Measurements from ENCODE around the gene ZYX.
A peak's percentile ranks its signal among the peaks of the same experiment; 100 is the strongest.

The ZYX gene, protein sequence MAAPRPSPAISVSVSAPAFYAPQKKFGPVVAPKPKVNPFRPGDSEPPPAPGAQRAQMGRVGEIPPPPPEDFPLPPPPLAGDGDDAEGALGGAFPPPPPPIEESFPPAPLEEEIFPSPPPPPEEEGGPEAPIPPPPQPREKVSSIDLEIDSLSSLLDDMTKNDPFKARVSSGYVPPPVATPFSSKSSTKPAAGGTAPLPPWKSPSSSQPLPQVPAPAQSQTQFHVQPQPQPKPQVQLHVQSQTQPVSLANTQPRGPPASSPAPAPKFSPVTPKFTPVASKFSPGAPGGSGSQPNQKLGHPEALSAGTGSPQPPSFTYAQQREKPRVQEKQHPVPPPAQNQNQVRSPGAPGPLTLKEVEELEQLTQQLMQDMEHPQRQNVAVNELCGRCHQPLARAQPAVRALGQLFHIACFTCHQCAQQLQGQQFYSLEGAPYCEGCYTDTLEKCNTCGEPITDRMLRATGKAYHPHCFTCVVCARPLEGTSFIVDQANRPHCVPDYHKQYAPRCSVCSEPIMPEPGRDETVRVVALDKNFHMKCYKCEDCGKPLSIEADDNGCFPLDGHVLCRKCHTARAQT

DNA sequence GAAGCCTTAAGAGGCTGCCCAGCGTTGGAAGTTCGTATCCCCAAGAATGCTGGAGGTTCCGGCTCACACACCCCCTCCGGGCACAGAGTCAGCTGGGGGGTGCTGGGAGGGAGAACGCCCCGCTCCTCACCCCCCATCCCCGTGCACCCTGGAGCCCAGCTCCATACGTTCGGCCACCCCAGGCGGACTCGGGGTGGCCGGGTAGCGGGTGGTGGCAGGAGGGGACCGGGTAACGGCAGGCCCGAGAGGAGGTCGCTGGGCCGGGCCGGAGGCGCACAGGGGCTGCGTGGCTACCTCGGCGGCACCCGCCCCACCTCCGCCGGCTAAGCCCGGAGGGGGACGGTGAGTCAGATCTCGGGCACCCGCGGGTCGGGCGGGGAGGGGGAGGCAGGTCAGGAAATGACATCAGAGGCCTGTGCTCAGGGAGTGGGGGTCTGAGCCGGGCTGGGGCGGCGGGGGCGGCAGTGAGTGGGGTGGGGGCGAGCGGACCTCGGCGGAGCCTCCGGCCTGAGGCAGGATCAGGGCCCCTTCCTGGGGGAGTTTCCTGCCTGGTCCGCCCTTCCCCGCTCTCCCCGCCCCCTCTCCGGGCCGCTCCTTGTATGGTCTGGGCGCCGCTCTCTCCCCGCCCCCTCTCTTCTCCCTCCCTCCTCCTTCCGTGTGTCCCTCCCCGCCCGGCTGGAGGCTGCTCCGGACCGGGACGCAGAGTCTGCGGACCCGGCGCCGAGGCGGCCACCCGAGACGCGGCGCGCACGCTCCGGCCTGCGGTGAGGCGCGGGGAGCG lies at the start of gene ZYX:
Gene ZYX (plus strand): TSS at position 700 of the 781 bp plus-strand sequence. CDS start 227 bp downstream, outside the sequence.
- DNase-seq: peak; percentile 57

DNA sequence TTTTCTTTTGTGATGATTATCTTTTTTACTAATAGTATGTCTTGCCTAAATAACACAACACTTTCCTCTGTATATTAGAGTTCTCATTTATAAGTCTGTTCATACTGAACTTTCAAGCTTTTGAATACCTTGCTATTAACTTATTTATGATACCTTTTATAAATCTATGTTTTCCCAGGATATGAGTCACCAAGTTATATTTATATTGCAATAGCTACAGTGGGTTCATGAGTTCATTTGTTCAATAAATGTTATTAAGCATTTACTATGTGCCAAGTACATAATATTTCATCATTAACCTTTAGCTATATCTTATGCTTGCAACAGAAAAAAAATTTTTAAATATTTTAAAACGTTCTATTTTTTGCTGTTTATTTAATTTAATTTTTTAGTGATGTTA lies 46.9 kb upstream of the ZYX start:
- no peak for DNase-seq

DNA sequence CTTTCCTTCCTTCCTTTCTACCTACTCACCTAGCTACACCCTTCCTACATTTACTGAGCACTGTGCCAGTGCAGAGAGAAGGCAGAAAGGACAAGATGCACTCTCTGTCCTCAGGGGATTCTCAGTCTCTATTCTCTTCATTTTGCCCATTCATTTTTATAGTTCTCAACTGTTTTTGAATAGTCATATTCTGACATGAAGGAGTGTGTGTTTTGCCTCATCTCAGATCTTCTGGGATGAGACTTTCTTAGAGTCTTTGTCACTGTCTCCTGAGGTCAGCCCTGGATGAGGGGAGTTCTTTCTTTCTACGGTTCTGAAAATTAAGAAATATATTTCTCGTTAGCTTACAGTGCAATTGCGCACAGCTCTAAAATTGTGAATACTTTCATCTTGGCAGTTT lies 43.9 kb upstream of the ZYX start:
- no peak for DNase-seq

DNA sequence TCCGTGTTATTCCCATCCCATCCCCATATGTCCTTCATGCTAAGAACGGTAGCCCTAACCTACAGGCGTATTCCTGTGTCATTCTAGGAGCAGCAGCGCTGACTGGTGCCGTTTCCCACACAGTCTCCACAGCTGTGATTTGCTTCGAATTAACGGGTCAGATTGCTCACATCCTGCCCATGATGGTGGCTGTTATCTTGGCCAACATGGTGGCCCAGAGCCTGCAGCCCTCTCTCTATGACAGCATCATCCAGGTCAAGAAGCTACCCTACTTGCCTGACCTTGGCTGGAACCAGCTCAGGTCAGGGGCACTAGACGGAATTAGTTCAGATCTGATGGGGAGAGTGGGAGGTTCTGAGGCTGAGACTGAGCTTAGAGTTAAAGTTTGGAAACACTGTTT lies 39.3 kb upstream of the ZYX start:
- no peak for DNase-seq

DNA sequence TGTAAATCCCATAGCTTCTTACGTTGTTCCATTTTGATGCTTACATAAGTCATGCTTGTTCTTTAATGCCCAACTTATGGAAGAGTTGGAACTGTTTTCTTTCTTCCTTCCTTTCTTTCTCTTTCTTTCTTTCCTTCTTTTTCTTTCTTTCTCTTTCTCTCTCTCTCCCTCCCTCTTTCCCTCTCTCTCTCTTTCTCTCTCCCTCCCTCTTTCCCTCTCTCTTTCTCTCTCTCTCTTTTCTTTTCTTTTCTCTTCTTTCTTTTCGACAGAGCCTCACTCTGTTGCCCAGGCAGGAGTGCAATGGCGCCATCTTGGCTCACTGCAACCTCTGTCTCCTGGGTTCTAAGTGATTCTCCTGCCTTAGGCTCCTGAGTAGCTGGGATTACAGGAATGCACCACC lies 37.5 kb upstream of the ZYX start:
- no peak for DNase-seq

DNA sequence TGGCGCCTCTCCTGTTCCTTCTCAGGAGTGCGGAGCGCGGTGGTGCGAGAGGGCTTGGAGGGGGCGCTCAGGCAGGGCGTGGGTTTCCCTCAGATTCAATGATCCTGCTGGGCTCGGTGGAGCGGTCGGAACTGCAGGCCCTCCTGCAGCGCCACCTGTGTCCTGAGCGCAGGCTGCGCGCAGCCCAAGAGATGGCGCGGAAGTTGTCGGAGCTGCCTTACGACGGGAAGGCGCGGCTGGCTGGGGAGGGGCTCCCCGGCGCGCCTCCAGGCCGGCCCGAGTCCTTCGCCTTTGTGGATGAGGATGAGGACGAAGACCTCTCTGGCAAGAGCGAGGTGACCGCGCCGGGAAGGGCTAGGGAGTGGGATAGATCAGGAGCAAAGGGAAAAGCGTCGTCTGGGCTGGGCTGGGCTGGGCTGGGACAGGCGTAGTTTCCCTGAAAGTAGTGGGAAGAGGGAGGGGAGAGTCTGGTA lies 35.7 kb upstream of the ZYX start:
- DNase-seq: peak; percentile 16

DNA sequence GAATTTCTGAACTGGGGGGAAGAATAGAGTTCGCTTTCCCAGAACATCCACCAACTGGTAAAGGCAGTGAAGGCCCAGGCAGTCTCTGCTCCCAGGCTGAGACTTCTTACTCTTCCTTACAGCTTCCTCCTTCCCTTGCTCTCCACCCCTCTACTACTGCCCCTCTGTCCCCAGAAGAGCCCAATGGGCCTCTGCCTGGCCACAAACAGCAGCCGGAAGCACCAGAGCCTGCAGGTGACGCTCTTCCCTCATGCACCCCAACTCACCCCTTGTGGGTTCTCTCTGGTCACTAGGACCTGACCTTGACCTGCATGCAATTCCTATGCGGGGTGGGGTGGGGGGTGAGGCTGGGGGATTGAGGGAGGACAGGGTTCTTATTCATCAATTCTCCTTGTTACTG lies 35.1 kb upstream of the ZYX start:
- DNase-seq: no peak

DNA sequence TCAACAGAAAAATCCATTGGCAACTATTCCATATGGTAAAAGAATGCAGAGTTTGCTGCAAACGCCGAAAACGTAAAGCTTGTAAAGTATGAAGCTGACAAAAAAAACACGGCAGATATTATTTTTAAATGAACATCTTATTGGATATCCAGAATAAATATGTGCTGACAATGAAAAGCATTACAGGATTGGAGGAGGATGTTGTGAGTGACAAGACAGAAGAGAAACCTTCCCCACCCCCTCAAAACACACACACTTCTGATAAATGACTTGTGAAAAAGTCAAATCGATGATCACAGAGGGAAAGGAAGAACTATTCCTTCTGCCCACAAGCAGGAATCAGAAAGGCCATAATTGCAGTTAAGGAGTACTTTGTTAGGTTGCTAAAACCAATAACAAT lies 33.2 kb upstream of the ZYX start:
- DNase-seq: no peak

DNA sequence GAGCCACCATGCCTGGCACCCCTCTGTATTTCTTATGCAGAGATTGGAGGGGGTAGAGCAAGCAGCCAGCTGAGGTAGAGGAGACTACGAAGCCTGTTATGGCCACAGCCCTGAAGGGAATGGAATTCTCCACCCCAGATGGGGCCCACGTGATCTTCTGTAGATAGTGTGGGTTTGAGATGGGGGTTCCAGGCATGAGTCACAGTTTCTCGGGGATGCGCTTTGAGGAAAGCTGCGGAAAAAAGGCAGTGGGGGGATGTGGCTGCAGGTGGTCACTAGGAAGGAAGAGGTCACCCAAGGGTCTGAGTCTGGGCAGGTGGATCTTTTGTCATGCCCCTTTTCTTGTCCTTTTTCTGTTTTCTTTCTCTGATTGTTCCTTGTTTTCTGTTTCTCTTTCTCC lies 30.1 kb upstream of the ZYX start:
- no peak for DNase-seq

DNA sequence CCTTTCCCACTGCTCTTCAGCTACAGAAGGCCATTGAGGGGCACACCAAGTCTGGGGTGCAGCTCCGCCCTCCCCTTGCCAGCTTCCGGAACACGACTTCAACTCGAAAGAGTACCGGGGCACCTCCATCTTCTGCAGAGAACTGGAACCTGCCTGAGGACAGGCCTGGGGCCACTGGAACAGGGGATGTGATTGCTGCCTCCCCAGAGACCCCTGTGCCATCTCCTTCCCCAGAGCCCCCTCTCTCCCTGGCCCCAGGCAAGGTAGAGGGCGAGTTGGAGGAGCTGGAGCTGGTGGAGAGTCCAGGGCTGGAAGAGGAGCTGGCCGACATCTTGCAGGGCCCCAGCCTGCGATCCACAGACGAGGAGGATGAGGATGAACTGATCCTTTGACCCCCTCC lies 29.6 kb upstream of the ZYX start:
- DNase-seq: no peak

DNA sequence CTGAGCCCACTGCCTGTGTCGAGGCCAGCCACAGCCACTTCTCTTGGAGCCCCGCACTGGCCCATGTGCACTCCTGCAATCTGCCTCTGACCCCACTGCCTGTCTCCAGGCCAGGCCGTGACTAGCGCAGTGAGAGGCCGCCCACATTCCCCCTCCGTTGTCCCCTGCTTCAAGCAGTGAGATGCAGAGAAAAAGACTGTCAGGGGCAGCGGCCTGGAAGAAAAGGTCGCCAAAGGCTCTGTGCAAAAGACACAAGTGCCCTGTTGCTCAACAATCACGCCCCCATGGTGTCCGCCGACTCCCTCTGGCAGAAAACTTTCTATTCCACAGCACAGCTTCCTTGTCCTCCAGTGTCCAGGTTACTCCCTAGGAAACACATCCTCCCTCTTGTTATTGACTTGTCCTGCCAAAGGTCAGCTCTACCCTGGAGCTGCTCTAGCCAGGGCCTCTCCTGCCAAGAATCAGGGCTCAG lies 28.6 kb upstream of the ZYX start:
- no peak for DNase-seq

DNA sequence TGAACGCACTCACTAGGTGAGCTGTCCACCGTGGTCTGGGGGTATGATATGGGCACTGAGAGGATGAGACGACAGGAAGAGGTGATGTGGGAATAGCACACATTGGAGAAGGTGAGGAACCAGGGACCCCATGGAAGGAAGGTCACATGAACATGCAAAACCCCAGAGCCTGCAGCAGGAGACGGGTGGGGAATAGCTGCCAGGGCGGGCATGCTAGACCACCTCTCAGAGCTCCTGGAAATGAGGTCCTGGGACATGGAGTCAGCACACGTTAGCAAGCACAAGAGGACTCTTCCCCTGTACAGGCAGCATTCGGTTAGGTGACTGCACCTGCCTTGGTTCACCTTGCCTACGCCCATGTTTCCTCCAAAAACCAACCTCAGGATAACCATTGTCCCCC lies 26.8 kb upstream of the ZYX start:
- DNase-seq: no peak

DNA sequence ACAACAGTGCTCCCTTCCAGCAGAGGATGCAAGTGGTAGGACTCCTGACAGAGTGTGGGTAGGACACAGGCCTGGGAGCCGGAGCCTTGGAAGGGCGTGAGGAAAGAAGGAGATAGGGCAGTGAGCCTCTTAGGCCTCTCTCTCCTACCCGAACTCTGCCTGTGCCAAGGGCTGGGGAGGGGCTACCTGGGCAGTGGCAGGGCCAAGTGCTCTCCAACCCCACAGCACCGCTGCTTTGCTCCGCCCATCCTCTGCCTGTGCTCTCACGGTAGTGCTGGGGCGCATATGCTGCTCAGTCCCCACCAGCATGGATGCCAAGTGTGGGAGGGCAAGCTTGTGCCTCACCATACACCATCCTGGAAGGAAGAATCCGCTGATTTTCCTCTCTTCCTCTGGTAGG lies 26.2 kb upstream of the ZYX start:
- no peak for DNase-seq

DNA sequence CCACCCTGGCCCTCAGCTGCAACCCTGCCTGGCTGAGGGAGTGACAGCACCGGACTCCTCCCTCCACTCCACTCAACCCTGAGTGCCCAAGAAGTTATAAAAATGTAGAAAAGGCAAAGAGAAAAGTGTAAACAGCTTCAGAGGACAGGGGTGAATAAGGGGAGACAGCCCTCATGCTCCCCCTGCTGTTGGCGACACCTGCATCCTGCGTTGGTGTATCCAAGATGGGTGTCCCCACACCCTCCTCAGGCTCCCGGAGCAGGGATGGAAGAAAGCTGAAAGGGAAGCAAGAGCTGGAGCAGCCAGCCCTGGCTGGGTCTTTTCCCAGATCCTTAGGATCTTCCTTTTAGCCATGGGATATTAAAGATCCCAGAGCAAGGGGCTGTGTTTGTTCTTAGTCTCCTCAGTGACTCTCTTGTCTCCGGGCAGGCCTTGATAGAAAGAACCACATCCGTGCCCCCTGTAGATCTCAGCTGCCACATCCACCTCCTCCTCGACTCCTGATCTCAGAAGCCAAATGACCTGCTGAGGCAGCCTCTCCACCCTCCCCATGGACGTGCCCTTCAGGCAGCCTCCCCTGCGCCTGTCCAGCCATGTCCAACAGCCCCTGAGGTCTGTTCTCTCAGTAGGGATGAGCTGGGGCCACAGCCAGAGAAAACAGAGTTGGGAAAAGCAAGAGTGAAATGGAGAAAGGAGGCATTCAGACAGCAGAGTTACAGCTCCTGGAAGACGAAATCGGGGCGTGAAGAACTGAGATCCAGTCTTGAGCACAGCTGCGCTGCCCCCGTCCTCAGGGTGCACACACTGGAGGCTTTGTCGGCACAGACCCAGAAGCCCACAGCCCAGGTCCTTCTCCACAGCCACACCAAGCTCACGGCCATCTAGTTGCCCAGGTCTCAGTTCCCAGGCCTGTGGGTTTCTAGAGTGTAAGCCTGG lies 25.4 kb upstream of the ZYX start:
- DNase-seq: no peak

DNA sequence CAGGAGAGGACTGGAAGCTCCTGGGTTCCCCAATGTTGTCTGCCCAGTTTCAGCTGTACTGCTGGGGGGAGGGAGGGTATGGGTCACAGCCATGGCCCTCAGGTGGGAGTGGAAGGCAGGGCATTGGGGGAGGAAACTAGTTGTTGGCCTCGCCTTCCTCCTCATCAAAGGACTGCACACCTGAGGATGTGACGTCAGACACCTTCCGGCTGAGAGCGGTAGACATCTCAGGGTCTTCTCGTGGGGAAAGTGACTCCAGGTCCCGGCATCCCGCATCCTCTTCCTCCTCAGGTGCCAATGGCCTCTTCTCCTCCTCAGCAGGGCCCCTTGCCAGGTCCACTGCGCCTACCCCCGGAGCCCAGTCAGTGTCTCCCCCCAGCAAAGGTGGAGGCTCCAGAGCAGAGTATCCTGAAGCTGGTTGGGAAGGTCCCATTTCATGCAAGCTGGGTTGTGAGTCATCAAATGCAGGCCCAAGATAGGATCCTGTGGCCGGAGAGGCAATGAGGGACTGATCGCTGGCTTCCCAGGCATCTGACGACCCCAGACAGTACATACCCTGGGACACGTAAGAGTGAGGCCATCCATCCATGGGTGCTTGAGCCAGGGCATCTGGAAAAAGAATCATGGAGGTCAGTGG lies 24.6 kb upstream of the ZYX start:
- DNase-seq: no peak

DNA sequence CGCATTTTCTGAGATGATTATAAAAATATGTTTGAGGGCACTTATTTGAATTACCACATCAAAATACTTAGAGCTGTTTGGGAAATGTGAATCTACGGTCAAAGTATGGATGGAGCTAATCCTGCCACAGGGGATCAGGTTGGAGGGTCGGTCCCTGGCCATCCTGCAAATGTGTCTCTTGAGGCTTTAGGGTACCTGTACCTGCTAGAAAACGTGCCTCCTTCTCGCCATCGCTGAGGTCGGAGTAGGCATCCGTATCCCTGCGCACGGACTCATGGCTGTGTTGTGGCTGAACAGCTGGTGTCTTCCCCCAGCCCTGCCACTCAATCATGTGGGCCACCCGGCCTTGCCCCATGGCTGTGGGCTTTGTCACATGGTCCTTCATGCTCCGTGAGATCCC lies 22.5 kb upstream of the ZYX start:
- no peak for DNase-seq

DNA sequence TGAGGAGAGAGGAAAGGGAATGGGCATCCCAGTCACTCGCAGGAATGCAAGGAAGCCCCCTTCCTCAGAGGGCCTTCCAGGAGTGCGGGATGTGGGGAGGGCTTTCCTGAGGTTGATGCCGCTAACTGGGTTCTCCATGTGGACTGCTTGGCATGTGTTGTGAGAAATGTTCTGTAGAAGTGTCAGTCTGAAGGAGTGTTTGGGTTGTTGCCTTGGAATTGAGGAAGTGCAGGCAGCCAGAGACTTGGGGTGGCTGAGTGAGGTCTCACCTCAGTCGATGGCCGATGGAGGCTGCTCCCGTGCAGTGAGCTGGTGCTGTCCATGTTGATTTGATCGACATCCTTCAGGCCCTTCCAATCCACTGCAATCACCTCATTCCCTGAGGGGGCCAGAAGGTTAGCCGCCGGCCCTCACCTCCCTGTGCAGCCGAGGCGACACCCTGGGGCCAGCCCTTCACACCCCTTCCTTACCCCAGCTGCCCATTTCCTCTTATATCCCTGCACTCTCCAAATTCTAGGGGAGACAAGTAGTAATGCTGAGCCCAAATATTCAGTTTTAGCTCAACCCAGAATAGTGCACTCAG lies 21.3 kb upstream of the ZYX start:
- no peak for DNase-seq

DNA sequence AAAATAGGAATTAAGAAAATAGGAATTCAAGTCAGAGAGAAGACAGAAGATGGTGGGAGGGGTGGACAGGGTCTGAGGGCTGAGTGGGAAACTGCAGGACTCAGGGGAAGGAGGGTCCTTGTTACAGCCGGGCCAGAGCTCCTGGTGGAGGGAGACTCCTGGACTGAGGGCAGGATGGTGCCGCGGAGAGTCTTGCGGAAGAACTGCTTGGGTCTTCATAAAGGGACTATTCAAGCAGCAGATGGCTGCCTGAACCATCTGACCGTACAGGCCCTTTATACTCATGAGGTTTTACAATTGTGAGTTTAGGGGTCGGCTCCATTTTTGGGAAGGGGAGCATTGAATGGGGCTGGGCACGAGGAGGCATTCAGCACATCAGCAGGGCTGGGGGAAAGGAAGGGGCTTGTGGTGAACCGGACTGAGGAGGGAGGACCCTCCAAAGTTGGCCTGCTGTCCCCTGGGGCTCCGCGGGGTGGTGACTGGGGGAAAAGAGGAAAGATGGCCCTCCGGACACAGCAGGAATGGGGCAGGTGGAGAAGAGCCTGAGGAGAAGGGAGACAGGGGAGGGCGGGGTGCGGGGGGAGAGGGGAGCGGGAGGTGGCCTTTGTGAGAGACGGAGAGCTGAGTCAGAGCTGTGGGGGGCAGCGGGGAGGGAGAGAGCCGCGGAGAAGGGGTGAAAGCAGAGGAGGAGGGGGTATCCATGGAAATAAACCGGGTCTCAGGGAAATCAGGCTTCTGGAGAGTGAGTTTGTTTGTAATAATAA lies 20.2 kb upstream of the ZYX start:
- no peak for DNase-seq

DNA sequence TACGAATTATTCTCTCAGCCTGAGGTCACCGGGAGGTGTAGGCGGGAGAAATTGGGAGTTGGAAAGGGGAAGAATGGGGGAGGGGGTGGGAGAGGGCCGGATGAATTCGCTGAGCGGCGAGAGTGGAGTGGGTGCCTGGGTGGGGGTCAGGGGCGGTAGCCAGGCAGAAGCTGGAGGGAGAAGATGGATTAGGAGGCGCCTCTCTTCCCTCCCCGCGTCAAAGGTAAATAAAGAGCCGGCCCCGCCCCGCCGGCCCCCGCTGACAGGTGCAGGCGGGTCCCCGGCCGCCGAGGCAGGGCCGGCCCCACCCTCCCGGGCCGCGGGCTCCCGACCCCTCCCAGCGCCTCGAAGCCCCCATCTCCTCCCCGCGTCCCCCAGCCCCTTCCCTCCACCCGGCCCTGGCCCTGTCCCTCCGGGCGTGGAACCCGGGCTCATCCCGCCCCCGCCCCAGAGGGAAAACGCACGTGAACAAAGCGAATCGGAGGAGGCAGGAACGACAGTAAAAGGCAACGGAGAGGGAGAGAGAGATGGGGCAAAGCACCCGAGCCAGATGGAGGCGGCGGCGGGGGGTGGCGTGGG lies 19.5 kb upstream of the ZYX start:
- DNase-seq: no peak
